Lower leg skin (tissue), 3 donors: Measurements from ENCODE around the gene CPN1.

Source experiments
- POLR2A ChIP-seq, 2 donors: fragments of 450-650 bp; IDR thresholded peaks; one replicate each; pipeline ENCODE4 v1.6.1; 2016 to 2017; ENCODE audit warnings: antibody characterized with exemption in 2 of 2, mild to moderate bottlenecking in 1 of 2, moderate library complexity in 1 of 2
- TF ChIP-seq, protein P1 (sequence below), 3 donors: fragments of 450-650 bp; IDR thresholded peaks; one replicate each; pipeline ENCODE4 v1.5.1; 2016; ENCODE audit warnings: antibody characterized with exemption in 3 of 3, mild to moderate bottlenecking in 3 of 3, moderate library complexity in 2 of 3

DNA sequence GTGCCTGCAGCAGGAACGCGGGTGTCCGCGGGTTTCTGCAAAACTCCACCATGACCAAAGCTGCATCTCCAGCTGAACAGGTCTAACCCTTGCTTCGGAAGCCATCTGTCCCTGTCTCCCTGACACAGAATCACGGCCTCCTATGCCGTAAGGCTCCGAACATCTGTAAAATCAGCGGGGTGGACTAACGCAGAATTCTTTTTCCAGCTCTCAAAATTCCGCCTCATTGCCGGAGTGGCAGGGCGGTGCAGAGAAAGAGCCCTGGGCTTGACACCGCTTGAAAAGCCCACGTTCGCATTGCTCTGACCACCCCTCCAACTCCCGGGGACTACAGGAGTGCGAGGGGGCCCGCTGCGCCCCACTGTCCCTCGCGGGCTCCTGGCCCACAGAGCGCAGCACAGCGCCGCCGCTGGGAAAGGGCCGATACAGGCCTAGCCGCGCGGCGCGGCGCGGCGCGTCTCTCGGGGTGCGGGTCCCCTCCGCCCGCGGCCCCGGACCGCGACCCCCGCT is 72.3 kb downstream of the CPN1 start:
- TF ChIP-seq, protein P1, sequence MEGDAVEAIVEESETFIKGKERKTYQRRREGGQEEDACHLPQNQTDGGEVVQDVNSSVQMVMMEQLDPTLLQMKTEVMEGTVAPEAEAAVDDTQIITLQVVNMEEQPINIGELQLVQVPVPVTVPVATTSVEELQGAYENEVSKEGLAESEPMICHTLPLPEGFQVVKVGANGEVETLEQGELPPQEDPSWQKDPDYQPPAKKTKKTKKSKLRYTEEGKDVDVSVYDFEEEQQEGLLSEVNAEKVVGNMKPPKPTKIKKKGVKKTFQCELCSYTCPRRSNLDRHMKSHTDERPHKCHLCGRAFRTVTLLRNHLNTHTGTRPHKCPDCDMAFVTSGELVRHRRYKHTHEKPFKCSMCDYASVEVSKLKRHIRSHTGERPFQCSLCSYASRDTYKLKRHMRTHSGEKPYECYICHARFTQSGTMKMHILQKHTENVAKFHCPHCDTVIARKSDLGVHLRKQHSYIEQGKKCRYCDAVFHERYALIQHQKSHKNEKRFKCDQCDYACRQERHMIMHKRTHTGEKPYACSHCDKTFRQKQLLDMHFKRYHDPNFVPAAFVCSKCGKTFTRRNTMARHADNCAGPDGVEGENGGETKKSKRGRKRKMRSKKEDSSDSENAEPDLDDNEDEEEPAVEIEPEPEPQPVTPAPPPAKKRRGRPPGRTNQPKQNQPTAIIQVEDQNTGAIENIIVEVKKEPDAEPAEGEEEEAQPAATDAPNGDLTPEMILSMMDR (IDR thresholded peaks at IDR 0.05): no peak
- TF ChIP-seq POLR2A (IDR thresholded peaks at IDR 0.05): no peak
